ENCODE results near the gene ADAMTS10. TPM values are rescaled to one million over a fixed set of nuclear protein-coding genes. Genes with fewer than 3 reads are reported as not detected.
"Not testable (repeated sequence)": the region's sequence is repeated elsewhere in the genome, so short reads cannot be mapped to it uniquely, and the experiment has no call there.

Gene ADAMTS10
- total RNA-seq, 1 donor from 2014 or later: 58.7 TPM

GRCh38 chr19:8638078-8638619 is 27.6 kb upstream of the ADAMTS10 start:
- TF ChIP-seq CTCF (IDR thresholded peaks at IDR 0.05; ENCODE audit: unreplicated experiment): no peak
- no peak overlapping the region for H3K27ac Mint-ChIP-seq (ENCODE audit: unreplicated experiment)
- no peak overlapping the region for H3K4me3 Mint-ChIP-seq (ENCODE audit: unreplicated experiment)
- no peaks in the 10 kb centered on the region for H3K36me3 Mint-ChIP-seq (ENCODE audit: low read depth, unreplicated experiment)
- peaks cover 14% of the 10 kb centered on the region for H3K9me3 Mint-ChIP-seq (ENCODE audit: unreplicated experiment)
- DNase-seq (ENCODE audit: low spot score): no peak
- H3K4me1 Mint-ChIP-seq (ENCODE audit: unreplicated experiment): no peaks in the 10 kb centered on the region
- H3K27me3 Mint-ChIP-seq (ENCODE audit: unreplicated experiment): peaks cover 3% of the 10 kb centered on the region

- not testable (repeated sequence) for H3K4me1 Mint-ChIP-seq (ENCODE audit: unreplicated experiment); H3K27ac Mint-ChIP-seq (ENCODE audit: unreplicated experiment); H3K4me3 Mint-ChIP-seq (ENCODE audit: unreplicated experiment); DNase-seq (ENCODE audit: low spot score); H3K27me3 Mint-ChIP-seq (ENCODE audit: unreplicated experiment); H3K36me3 Mint-ChIP-seq (ENCODE audit: low read depth, unreplicated experiment)
- H3K9me3 Mint-ChIP-seq (ENCODE audit: unreplicated experiment): peaks cover 12% of the 10 kb centered on the region
These were observed 26.6 kb upstream of the ADAMTS10 start for GRCh38 chr19:8637070-8637469.

- no peak for DNase-seq (ENCODE audit: low spot score)
- no peak overlapping the region for H3K4me3 Mint-ChIP-seq (ENCODE audit: unreplicated experiment)
- H3K9me3 Mint-ChIP-seq (ENCODE audit: unreplicated experiment): peaks cover 9% of the 10 kb centered on the region
- no peak overlapping the region for H3K27ac Mint-ChIP-seq (ENCODE audit: unreplicated experiment)
- no peak for TF ChIP-seq CTCF (IDR thresholded peaks at IDR 0.05; ENCODE audit: unreplicated experiment)
- H3K4me1 Mint-ChIP-seq (ENCODE audit: unreplicated experiment): no peaks in the 10 kb centered on the region
- H3K27me3 Mint-ChIP-seq (ENCODE audit: unreplicated experiment): peaks cover 3% of the 10 kb centered on the region
- no peaks in the 10 kb centered on the region for H3K36me3 Mint-ChIP-seq (ENCODE audit: low read depth, unreplicated experiment)
These were observed 24.9 kb upstream of the ADAMTS10 start for GRCh38 chr19:8635422-8635821.

- no peaks in the 10 kb centered on the region for H3K4me1 Mint-ChIP-seq (ENCODE audit: unreplicated experiment)
- H3K36me3 Mint-ChIP-seq (ENCODE audit: low read depth, unreplicated experiment): no peaks in the 10 kb centered on the region
- no peak for TF ChIP-seq CTCF (IDR thresholded peaks at IDR 0.05; ENCODE audit: unreplicated experiment)
- no peak for DNase-seq (ENCODE audit: low spot score)
- H3K27me3 Mint-ChIP-seq (ENCODE audit: unreplicated experiment): peaks cover 2% of the 10 kb centered on the region
- no peak overlapping the region for H3K27ac Mint-ChIP-seq (ENCODE audit: unreplicated experiment)
- no peak overlapping the region for H3K4me3 Mint-ChIP-seq (ENCODE audit: unreplicated experiment)
- peaks cover 11% of the 10 kb centered on the region for H3K9me3 Mint-ChIP-seq (ENCODE audit: unreplicated experiment)
These were observed 20.9 kb upstream of the ADAMTS10 start for GRCh38 chr19:8631425-8631819.

GRCh38 chr19:8630796-8631424 is 20.4 kb upstream of the ADAMTS10 start:
- no peaks in the 10 kb centered on the region for H3K4me1 Mint-ChIP-seq (ENCODE audit: unreplicated experiment)
- peaks cover 2% of the 10 kb centered on the region for H3K27me3 Mint-ChIP-seq (ENCODE audit: unreplicated experiment)

More at GRCh38 chr19:8630796-8631424, 20.4 kb upstream of the ADAMTS10 start:
- H3K4me3 Mint-ChIP-seq (ENCODE audit: unreplicated experiment): no peak overlapping the region
- no peaks in the 10 kb centered on the region for H3K36me3 Mint-ChIP-seq (ENCODE audit: low read depth, unreplicated experiment)
- H3K27ac Mint-ChIP-seq (ENCODE audit: unreplicated experiment): no peak overlapping the region
- DNase-seq (ENCODE audit: low spot score): no peak
- peaks cover 11% of the 10 kb centered on the region for H3K9me3 Mint-ChIP-seq (ENCODE audit: unreplicated experiment)
- TF ChIP-seq CTCF (IDR thresholded peaks at IDR 0.05; ENCODE audit: unreplicated experiment): no peak
